Measurements from ENCODE around the gene SH3D21.

DNA sequence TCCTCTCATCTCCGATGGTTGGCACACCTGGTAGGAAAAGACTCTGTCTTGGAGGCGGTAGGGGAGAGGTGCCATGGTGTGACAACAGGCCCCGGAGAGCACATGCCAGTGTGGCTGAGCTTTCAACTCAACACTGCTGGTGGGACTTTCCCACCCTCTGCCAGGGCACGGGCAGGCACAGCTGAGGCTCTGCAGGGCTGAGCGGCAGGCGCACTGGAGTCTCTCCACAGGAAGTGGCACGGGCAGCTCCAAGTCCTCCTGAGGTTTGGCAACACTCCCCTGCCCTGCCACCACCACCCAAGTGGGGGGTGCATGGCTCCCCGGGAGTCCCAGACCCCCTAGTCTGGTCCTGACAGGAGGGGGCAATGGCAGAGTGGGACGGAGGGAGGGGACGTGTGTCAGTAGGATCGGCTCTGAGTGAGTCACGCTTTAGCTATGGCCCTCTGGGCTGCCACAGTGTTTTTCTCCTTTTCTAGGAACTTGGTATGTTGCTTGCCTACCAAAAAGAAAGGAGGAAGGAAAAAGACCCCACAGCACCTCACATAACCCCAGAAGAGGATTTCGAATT, 44.6 kb downstream of the SH3D21 start:
- TF ChIP-seq, protein P1, sequence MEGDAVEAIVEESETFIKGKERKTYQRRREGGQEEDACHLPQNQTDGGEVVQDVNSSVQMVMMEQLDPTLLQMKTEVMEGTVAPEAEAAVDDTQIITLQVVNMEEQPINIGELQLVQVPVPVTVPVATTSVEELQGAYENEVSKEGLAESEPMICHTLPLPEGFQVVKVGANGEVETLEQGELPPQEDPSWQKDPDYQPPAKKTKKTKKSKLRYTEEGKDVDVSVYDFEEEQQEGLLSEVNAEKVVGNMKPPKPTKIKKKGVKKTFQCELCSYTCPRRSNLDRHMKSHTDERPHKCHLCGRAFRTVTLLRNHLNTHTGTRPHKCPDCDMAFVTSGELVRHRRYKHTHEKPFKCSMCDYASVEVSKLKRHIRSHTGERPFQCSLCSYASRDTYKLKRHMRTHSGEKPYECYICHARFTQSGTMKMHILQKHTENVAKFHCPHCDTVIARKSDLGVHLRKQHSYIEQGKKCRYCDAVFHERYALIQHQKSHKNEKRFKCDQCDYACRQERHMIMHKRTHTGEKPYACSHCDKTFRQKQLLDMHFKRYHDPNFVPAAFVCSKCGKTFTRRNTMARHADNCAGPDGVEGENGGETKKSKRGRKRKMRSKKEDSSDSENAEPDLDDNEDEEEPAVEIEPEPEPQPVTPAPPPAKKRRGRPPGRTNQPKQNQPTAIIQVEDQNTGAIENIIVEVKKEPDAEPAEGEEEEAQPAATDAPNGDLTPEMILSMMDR (IDR thresholded peaks at IDR 0.05 in 4 of 5, conservative IDR thresholded peaks at IDR 0.05 in 1 of 5), result no peak
- TF ChIP-seq POLR2A (IDR thresholded peaks at IDR 0.05), result no peak
